ENCODE measurements around the gene ARL14.
"Not testable (repeated sequence)": the region's sequence is repeated elsewhere in the genome, so short reads cannot be mapped to it uniquely, and the experiment has no call there.

The ARL14 gene

DNA sequence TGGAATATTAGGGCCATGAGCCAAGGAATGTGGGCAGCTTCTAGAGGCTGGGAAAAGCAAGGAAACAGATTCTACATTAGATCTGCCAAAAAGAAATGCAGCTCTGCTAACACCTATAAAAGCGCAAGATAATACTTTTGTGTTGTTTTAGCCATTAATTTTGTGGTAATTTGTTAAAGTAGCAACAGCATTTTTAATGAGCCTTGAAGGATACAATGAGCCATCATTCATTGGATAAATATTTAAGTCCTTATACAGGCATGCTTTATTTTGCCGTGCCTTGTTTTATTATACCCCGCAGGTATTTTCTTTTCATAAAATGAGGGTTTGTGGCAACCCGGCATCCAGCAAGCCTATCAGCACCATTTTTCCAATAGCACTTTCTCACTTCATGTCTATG, 15.0 kb downstream of the ARL14 start:
- no peak for DNase-seq
- TF ChIP-seq POLR2A (IDR thresholded peaks at IDR 0.05; ENCODE audit: low read length): no peak
- no peak for TF ChIP-seq GATA1 (IDR thresholded peaks at IDR 0.05; ENCODE audit: low read depth, low read length)

- DNase-seq: no peak
- TF ChIP-seq POLR2A (IDR thresholded peaks at IDR 0.05; ENCODE audit: low read length) (no peak), GATA1 (IDR thresholded peaks at IDR 0.05; ENCODE audit: low read depth, low read length) (no peak)
Observed at GRCh38 chr3:160693191-160693590, 16.2 kb downstream of the ARL14 start.

DNA sequence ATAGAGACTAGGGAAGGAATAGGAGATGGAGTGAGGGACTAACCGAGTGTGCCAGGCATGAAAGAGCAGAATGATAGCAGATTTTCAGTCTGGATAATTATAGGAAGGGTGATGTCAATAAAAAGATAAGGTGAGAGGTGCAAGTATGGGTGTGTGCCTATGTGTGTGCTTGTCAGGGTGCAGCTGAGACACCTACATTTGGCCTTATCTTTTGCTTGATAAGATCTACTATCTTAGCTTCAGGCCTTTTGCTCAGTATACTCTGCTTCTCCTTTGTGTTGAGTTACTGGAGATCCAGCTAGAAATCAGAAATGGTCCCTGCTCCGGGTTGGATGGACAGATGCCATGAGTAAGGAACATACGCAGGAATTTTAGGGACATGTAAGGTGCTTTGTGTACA, 17.4 kb downstream of the ARL14 start:
- TF ChIP-seq POLR2A (IDR thresholded peaks at IDR 0.05; ENCODE audit: low read length): no peak
- no peak for TF ChIP-seq GATA1 (IDR thresholded peaks at IDR 0.05; ENCODE audit: low read depth, low read length)
- DNase-seq: no peak

- peak in 1 of 2 experiments; percentile 29 for DNase-seq
Observed at GRCh38 chr3:160695003-160695402, 18.0 kb downstream of the ARL14 start.

GRCh38 chr3:160695915-160696327, 19.0 kb downstream of the ARL14 start:
- DNase-seq: no peak
- TF ChIP-seq POLR2A (IDR thresholded peaks at IDR 0.05; ENCODE audit: low read length): no peak
- no peak for TF ChIP-seq GATA1 (IDR thresholded peaks at IDR 0.05; ENCODE audit: low read depth, low read length)

More at GRCh38 chr3:160695003-160695402, 18.0 kb downstream of the ARL14 start:
- TF ChIP-seq POLR2A (IDR thresholded peaks at IDR 0.05; ENCODE audit: low read length) (no peak), GATA1 (IDR thresholded peaks at IDR 0.05; ENCODE audit: low read depth, low read length) (no peak)

DNA sequence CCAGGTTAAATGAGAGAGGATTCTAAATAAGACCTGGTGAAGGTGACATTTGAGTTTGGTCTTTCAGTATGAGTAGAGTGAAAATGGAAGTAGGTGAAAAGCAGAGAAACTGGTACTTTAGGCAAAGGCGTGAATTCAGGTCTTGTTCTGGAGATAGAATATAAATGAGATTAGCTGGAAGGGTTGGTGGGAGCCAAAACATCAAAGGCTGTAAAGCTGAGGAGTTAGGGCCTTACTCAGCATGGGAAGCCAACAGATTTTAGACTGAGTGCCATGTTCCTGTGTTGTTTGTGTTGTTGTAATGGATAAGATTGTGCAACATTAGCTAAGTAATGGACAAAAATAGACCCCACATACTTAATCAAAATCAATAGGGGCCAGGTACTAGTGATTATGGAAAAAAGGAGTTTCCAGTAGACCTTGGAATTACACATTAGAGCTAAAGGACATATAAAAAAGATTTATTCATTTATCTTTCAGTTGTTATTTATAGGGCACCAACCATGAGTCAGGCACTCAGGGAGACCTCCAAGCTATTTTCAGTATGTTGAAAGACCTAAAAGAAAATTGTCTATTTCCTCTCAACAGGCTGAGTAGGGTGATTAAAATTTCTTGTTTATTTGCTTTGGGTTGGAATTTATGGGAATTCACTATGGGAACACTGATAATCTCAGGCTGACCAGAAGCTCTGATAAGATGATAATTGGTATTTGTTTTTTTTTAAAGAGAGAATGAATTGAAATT, 20.8 kb downstream of the ARL14 start:
- TF ChIP-seq GATA1 (IDR thresholded peaks at IDR 0.05; ENCODE audit: low read depth, low read length): no peak
- TF ChIP-seq POLR2A (IDR thresholded peaks at IDR 0.05; ENCODE audit: low read length): no peak
- no peak for DNase-seq

DNA sequence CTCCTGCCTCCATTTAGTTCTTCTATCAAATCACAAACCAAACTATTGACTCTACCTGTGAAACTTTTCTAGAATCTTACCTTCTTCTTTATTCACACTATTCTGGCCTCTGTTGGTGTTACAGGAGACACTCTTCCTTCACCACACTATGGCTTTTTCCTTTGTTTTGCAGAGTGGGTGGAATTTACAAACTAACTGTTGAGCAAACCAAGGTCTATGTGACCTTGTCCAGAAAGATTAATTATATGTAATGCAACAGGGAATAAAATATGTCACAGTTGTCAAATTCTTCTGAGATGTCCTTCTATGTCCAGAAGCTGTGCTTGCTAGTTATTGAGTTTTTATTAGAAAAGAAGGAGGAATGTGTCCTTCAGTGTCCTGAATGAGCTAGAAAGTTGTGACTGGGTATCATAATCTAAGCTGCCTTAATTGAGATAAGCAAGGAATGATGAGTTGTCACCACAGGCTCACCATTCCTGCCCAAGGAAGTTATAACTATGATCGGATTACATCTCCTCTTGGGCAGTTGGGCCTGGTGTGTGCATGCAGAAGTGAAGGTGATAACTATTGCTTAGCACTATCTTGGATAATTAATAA, 21.7 kb downstream of the ARL14 start:
- DNase-seq: no peak
- no peak for TF ChIP-seq POLR2A (IDR thresholded peaks at IDR 0.05; ENCODE audit: low read length)

DNA sequence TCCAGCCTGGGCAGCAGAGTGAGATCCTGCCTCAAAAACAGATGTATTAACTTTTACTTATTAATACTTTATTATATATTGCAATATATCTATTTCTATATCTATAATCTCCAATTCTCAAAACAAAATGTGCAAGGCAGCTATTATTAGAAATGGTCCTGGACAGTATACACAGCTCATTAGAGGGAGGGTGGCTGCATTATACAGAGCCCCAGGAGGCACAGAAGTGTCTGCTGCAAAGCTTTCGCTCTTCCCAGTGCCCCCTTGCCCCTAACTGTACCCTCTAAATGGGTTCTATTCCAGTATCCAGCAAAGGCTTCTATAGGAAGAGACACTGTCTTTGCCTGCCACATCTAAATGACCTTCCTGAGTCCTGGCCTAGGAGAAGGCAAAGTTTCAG, 24.5 kb downstream of the ARL14 start:
- DNase-seq: no peak
- no peak for TF ChIP-seq GATA1 (IDR thresholded peaks at IDR 0.05; ENCODE audit: low read depth, low read length)
- no peak for TF ChIP-seq POLR2A (IDR thresholded peaks at IDR 0.05; ENCODE audit: low read length)

- TF ChIP-seq GATA1 (IDR thresholded peaks at IDR 0.05; ENCODE audit: low read depth, low read length) (no peak), POLR2A (IDR thresholded peaks at IDR 0.05; ENCODE audit: low read length) (no peak)
- no peak for DNase-seq
Observed at GRCh38 chr3:160702290-160702689, 25.3 kb downstream of the ARL14 start.

- TF ChIP-seq POLR2A (IDR thresholded peaks at IDR 0.05; ENCODE audit: low read length) (no peak), GATA1 (IDR thresholded peaks at IDR 0.05; ENCODE audit: low read depth, low read length) (no peak)
- no peak for DNase-seq
Observed at GRCh38 chr3:160703974-160704373, 27.0 kb downstream of the ARL14 start.

GRCh38 chr3:160707187-160707794, 30.3 kb downstream of the ARL14 start:
- peak; percentile 38 to 64 for DNase-seq
- TF ChIP-seq GATA1 (IDR thresholded peaks at IDR 0.05; ENCODE audit: low read depth, low read length): no peak
- no peak for TF ChIP-seq POLR2A (IDR thresholded peaks at IDR 0.05; ENCODE audit: low read length)

DNA sequence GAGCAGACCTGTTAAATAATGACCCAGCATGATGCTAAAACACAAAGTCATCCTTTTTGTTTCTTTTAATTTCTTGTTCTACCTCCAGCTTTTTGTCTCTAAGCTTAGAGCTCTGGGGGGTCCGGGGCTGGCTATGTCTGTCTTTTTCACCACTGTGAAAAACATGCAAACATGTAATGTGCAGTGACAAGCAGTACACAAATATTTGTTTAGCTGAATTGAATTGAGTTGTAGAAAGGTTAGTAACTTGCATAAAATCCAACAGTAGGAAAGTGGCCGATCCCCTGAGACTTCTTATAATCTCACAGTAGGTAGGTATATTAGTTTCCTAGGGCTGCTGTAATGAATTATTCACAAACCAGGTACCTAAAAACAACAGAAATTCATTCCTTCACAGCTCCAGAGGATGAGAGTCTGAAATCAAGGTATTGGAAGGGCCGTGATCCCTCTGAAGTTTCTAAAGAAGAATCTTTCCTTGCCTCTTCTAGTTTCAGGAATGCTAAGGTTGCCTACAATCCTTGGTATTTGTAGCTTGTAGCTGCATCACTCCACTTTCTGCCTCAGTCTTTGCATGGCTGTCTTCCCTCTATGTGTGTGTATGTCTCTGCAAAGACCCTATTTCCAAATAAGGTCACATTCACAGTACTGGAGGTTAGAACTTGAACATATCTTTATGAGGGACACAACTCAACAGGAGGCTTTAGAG, 32.7 kb downstream of the ARL14 start:
- TF ChIP-seq GATA1 (IDR thresholded peaks at IDR 0.05; ENCODE audit: low read depth, low read length) (no peak), POLR2A (IDR thresholded peaks at IDR 0.05; ENCODE audit: low read length) (no peak)
- no peak for DNase-seq

DNA sequence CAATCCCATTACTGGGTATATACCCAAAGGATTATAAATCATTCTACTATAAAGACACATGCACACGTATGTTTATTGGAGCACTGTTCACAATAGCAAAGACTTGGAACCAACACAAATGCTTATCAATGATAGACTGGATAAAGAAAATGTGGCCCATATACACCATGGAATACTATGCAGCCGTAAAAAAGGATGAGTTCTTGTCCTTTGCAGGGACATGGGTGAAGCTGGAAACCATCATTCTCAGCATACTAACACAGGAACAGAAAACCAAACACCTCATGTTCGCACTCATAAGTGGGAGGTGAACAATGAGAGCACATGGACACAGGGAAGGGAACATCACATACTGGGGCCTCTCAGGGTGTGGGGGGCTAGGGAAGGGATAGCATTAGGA, 36.2 kb downstream of the ARL14 start:
- not testable (repeated sequence) for DNase-seq

DNA sequence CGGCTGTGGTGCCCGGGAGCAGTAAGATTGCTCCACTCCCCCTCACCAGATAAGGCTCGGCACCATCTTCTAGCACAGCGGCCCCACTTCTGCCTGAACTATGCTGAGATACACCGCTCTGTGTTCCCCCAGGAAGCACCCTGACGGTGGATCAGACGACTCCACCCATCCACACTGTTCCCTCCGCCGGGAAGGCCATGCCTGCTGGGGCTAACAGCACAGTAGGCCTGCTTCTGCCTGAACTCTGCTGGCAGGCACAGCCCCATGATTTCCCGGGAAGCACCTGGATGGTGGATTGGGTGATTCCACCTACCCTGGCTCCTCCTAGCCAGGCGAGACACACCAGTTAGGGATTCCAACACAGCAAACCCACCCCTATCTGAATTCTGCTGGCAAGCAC, 42.8 kb downstream of the ARL14 start:
- no peak for TF ChIP-seq GATA1 (IDR thresholded peaks at IDR 0.05; ENCODE audit: low read depth, low read length)
- TF ChIP-seq POLR2A (IDR thresholded peaks at IDR 0.05; ENCODE audit: low read length): no peak
- DNase-seq: no peak

Data from erythroblast (primary cell).